ENCODE results near the gene LARP1.
A peak's percentile ranks its signal among the peaks of the same experiment; 100 is the strongest.

Gene LARP1

DNA sequence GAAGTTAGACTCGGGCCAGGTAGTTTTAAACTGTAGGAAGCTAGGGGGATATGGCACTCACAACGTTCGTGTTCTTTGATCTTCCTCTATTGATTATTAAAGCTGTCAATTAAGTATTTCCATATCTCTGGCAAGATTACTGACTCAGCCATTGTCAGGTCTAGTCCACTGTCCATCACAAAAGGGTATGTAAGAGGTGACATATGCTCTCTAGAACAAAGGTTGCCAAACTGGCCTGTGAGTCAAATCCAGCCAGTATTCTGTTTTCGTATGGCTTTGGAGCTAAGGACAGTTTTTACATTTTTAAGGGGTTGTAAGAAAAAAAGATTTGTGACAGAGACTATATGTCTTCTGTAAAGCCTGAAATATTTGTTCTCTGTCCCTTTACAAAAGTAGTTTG is 51.0 kb downstream of the LARP1 start:
- H3K36me3 ChIP-seq (ENCODE audit: control insufficient read depth, insufficient read depth, low read length) = peaks cover 55% of the 10 kb centered on the region
- H3K27me3 ChIP-seq (ENCODE audit: control insufficient read depth, insufficient read depth, low read length, poor library complexity, severe bottlenecking) = no peaks in the 10 kb centered on the region
- H3K27ac ChIP-seq (ENCODE audit: insufficient read depth, low read depth, low read length, poor library complexity, severe bottlenecking) = no peak overlapping the region
- 96 to 99% methylated on average over 4 of the region's 4 CpGs for WGBS, 2 experiments
- no peak overlapping the region for H3K4me3 ChIP-seq (ENCODE audit: insufficient read depth, low read depth, low read length)
- no peaks in the 10 kb centered on the region for H3K9me3 ChIP-seq (ENCODE audit: control insufficient read depth, low read length)
- no peaks in the 10 kb centered on the region for H3K4me1 ChIP-seq (ENCODE audit: control insufficient read depth, insufficient read depth, low read length)

DNA sequence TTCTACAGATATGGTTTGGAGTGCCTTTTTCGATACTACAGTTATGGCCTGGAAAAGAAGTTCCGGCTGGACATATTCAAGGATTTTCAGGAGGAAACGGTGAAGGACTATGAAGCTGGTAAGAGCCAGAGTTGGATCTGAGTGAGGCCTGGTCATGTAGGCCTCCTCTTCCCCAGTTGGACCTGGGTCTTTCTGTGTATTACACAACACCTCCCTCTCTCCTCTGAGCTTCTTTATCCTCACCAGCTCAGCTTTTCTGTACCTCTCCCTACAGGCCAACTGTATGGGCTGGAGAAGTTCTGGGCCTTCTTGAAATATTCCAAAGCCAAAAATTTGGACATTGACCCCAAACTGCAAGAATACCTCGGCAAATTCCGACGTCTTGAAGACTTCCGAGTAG is 56.1 kb downstream of the LARP1 start:
- 95% methylated on average over 7 of the region's 7 CpGs for WGBS, 2 experiments
- Histone ChIP-seq H3K9me3 (ENCODE audit: control insufficient read depth, low read length) (no peaks in the 10 kb centered on the region), H3K27ac (ENCODE audit: insufficient read depth, low read depth, low read length, poor library complexity, severe bottlenecking) (no peak overlapping the region), H3K36me3 (ENCODE audit: control insufficient read depth, insufficient read depth, low read length) (peaks cover 46% of the 10 kb centered on the region), H3K27me3 (ENCODE audit: control insufficient read depth, insufficient read depth, low read length, poor library complexity, severe bottlenecking) (no peaks in the 10 kb centered on the region), H3K4me3 (ENCODE audit: insufficient read depth, low read depth, low read length) (no peak overlapping the region), H3K4me1 (ENCODE audit: control insufficient read depth, insufficient read depth, low read length) (no peaks in the 10 kb centered on the region)

DNA sequence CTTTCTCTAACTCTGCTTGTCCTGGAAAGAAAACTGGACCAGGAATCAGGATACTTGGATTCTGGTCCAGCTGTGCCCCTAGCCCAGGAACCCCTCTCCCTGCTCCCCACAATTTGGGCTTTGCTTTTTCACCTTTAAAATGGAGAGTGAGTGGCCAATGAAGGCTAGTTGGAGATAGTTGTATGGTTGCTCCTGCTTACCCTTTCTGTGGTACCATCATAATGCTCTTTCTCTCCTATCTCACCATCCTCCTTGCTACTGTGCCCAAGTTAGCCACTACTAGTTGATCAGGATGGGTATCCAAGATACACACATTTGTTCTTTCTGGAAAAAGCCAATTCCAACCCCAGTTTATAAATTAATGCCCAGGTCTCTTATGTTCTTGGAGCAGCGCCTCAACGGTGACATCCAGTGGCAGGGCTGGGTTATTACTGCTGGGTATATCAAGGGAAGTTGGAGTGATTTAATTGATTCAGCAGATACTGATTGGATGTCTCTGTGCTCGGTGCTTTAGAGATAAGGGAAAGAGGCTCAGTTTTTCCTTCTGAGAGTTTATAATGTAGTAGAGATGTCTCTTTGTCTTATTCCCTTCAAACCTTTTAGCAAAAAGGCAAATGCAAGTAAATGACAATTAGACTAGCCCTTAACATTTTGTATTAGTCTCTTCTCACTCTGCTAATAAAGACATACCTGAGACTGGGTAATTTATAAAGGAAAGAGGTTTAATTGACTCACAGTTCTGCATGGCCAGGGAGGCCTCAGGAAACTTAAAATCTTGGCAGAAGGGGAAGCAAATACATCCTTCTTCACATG is 56.7 kb downstream of the LARP1 start:
- Histone ChIP-seq H3K27me3 (ENCODE audit: control insufficient read depth, insufficient read depth, low read length, poor library complexity, severe bottlenecking) (no peaks in the 10 kb centered on the region), H3K4me1 (ENCODE audit: control insufficient read depth, insufficient read depth, low read length) (peaks cover 4% of the 10 kb centered on the region), H3K36me3 (ENCODE audit: control insufficient read depth, insufficient read depth, low read length) (peaks cover 49% of the 10 kb centered on the region), H3K9me3 (ENCODE audit: control insufficient read depth, low read length) (no peaks in the 10 kb centered on the region), H3K27ac (ENCODE audit: insufficient read depth, low read depth, low read length, poor library complexity, severe bottlenecking) (peak overlapping the region; percentile 4), H3K4me3 (ENCODE audit: insufficient read depth, low read depth, low read length) (no peak overlapping the region)
- 76 to 83% methylated on average over 3 of the region's 3 CpGs for WGBS, 2 experiments

DNA sequence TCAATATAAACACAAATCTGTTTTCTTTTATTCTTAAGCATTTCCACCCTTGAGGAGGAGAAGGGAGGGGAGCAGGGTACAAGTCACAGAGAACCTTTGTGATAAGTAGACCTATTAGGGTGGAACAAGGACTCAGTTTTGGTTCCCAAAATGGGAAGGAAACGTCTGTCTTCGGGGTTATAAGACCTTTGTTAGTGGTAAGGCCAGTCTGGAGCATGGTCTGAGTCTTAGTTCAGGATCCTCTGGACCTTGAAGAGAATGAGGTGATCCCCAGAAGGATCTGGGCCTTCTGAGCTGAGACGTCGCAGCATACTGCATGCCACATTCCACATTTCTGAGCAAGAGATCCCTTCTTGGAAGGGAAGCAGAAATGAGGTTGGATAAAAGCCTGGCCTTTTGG is 58.0 kb downstream of the LARP1 start:
- Histone ChIP-seq H3K36me3 (ENCODE audit: control insufficient read depth, insufficient read depth, low read length) (peaks cover 47% of the 10 kb centered on the region), H3K4me1 (ENCODE audit: control insufficient read depth, insufficient read depth, low read length) (peaks cover 5% of the 10 kb centered on the region), H3K27me3 (ENCODE audit: control insufficient read depth, insufficient read depth, low read length, poor library complexity, severe bottlenecking) (no peaks in the 10 kb centered on the region), H3K9me3 (ENCODE audit: control insufficient read depth, low read length) (no peaks in the 10 kb centered on the region), H3K4me3 (ENCODE audit: insufficient read depth, low read depth, low read length) (no peak overlapping the region), H3K27ac (ENCODE audit: insufficient read depth, low read depth, low read length, poor library complexity, severe bottlenecking) (no peak overlapping the region)
- WGBS, 2 experiments = 93 to 97% methylated on average over 4 of the region's 4 CpGs

DNA sequence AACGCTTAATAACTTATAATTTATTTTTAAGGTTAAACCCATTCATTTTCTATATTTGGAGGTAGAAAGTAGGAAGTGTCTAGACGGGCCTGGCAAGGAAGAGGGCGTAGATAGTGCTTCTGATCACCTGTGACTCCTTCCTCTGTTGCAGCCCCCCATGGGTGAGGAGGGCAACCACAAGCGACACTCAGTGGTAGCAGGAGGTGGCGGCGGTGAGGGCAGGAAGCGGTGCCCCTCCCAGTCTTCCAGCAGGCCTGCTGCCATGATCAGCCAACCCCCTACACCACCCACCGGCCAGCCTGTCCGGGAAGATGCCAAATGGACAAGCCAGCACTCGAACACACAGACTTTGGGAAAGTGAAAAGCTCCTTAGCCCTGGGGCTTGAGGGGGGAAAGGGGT is 58.6 kb downstream of the LARP1 start:
- Histone ChIP-seq H3K9me3 (ENCODE audit: control insufficient read depth, low read length) (no peaks in the 10 kb centered on the region), H3K27ac (ENCODE audit: insufficient read depth, low read depth, low read length, poor library complexity, severe bottlenecking) (no peak overlapping the region), H3K4me1 (ENCODE audit: control insufficient read depth, insufficient read depth, low read length) (peaks cover 5% of the 10 kb centered on the region), H3K36me3 (ENCODE audit: control insufficient read depth, insufficient read depth, low read length) (peaks cover 42% of the 10 kb centered on the region), H3K4me3 (ENCODE audit: insufficient read depth, low read depth, low read length) (no peak overlapping the region), H3K27me3 (ENCODE audit: control insufficient read depth, insufficient read depth, low read length, poor library complexity, severe bottlenecking) (no peaks in the 10 kb centered on the region)
- WGBS, 2 experiments = 94 to 96% methylated on average over 9 of the region's 10 CpGs

DNA sequence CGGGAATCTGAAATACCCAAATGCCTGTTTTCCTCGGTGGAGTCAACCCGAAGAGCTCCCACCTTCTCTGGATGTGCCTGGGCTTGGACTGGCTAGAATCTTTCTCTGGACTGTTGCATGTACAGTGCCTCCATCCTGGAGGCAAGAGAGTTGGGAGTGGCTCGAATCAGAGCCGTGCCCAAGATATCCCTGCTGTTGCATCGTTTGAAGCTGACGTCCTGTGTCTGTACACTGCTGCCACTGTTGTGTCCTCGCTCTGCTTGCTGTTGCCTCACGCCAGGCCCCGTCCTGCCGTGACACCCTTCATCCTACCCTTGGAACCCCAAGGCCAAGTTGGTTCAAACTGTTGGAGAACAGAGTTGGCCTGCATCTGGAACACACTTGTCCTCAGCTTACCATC is 59.8 kb downstream of the LARP1 start:
- no peak overlapping the region for H3K27ac ChIP-seq (ENCODE audit: insufficient read depth, low read depth, low read length, poor library complexity, severe bottlenecking)
- WGBS, 2 experiments = 93 to 95% methylated on average over 11 of the region's 11 CpGs
- H3K27me3 ChIP-seq (ENCODE audit: control insufficient read depth, insufficient read depth, low read length, poor library complexity, severe bottlenecking) = no peaks in the 10 kb centered on the region
- no peaks in the 10 kb centered on the region for H3K9me3 ChIP-seq (ENCODE audit: control insufficient read depth, low read length)
- H3K4me1 ChIP-seq (ENCODE audit: control insufficient read depth, insufficient read depth, low read length) = peaks cover 5% of the 10 kb centered on the region
- H3K4me3 ChIP-seq (ENCODE audit: insufficient read depth, low read depth, low read length) = no peak overlapping the region
- peaks cover 42% of the 10 kb centered on the region for H3K36me3 ChIP-seq (ENCODE audit: control insufficient read depth, insufficient read depth, low read length)

DNA sequence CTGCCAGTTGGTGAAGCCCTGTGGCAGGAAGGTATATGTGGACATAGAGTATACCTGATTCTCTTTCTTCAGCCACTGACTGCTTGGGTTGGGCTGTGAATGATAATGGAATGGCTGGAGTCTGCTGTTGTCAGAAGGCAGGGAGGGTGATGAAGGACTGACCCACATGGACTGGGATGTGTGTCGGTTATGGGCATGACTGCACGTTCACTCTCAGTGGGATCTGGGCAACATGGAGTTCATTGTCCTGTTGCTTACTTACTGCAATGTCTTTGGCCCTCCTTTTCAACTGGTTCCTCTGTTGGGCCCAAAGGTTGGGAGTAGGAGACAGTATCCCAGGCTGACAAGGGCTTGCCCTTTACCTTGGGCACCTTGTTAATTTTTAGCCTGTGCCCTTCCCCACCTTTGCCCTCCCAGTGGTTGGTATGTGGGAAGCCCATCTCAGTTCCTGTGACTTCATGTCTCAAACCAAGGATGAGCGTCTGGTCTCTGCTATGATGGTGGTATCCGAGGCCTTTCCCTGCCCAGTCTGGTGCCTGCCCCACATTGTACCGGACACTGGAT is 60.6 kb downstream of the LARP1 start:
- no peak overlapping the region for H3K4me3 ChIP-seq (ENCODE audit: insufficient read depth, low read depth, low read length)
- peaks cover 42% of the 10 kb centered on the region for H3K36me3 ChIP-seq (ENCODE audit: control insufficient read depth, insufficient read depth, low read length)
- H3K27me3 ChIP-seq (ENCODE audit: control insufficient read depth, insufficient read depth, low read length, poor library complexity, severe bottlenecking) = no peaks in the 10 kb centered on the region
- H3K27ac ChIP-seq (ENCODE audit: insufficient read depth, low read depth, low read length, poor library complexity, severe bottlenecking) = no peak overlapping the region
- WGBS, 2 experiments = 94 to 99% methylated on average over 5 of the region's 5 CpGs
- peaks cover 5% of the 10 kb centered on the region for H3K4me1 ChIP-seq (ENCODE audit: control insufficient read depth, insufficient read depth, low read length)
- H3K9me3 ChIP-seq (ENCODE audit: control insufficient read depth, low read length) = no peaks in the 10 kb centered on the region

DNA sequence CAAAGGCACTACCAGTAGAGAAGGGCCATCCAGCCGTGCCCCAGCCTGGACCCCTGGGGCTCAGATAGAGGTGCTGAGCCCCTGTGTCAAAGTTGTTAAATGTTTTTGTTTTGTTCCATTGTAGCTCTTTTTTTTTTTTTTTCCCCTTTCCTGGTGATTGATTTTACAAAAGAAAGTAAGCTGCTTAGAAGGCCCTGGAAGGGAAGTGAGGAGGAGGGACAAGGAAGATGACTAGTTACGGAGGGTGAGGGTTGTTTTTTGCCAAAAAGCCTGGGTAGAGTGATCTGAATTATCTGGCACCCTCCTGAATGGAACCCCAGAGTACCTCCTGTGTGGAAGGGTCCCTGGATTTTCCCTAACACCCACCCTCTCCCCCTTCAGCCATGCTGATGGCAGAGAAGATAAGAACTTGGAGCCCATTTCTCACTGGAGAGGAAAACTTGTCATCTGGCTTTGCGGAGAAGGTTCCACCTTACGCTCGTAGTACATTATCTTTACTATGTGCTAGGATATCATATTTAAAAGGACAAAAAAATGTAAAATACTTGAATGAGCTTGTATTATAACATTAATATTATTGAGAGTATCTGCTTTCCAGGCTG is 61.8 kb downstream of the LARP1 start:
- WGBS, 2 experiments = 86 to 92% methylated on average over 3 to 4 of the region's 5 CpGs
- Histone ChIP-seq H3K9me3 (ENCODE audit: control insufficient read depth, low read length) (no peaks in the 10 kb centered on the region), H3K4me3 (ENCODE audit: insufficient read depth, low read depth, low read length) (no peak overlapping the region), H3K36me3 (ENCODE audit: control insufficient read depth, insufficient read depth, low read length) (peaks cover 38% of the 10 kb centered on the region), H3K27me3 (ENCODE audit: control insufficient read depth, insufficient read depth, low read length, poor library complexity, severe bottlenecking) (no peaks in the 10 kb centered on the region), H3K4me1 (ENCODE audit: control insufficient read depth, insufficient read depth, low read length) (peaks cover 5% of the 10 kb centered on the region), H3K27ac (ENCODE audit: insufficient read depth, low read depth, low read length, poor library complexity, severe bottlenecking) (peak overlapping the region; percentile 23)

DNA sequence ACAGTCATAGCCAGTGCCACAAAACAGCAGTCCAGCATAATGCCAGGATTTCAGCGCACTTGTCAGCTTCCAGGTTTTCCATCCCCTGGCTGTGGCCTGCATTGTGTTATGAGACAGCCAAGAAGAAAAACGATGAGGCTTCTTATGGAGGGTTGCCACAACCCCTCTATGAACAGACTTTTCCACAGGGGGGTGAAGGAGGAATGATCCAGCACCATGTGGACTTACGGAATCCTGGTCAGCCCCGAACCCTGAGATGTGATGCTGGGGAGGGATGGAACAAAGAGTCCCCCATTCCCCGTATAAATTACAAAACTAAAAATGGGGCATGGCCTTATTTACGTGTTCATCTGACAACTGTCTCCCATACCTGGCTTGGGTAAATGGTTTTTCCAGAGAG is 62.6 kb downstream of the LARP1 start:
- Histone ChIP-seq H3K4me3 (ENCODE audit: insufficient read depth, low read depth, low read length) (no peak overlapping the region), H3K36me3 (ENCODE audit: control insufficient read depth, insufficient read depth, low read length) (peaks cover 38% of the 10 kb centered on the region)

DNA sequence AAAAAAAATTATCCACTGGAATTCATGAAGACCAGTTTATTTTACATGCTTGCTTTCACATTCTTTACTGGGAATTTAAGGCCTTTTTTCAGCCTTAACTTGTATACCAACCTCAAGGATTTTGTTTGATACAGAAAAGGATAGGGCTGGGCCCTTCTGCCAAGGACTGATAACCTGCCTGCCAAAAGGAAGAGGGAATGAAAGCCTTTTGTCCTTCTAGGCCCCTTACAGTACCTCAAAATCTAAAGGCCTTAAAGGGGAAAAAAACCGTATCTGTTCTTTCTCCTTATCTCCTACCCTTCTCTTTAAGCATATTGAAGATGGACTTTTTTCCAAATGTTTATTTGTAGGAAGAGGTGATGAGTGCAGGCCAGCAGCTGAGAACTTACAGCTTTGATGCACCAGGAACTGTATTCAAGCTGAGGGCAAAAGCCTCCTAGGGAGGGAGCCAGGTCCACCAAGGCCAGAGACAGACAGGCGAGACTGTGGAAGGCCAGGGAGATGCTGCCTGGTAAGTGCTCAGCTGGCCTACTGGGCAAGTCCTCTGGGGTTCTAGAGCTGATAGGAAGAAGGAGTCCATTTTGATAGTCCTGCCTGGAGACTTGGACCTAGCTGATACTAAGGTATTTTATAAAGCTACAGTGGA is 63.4 kb downstream of the LARP1 start:
- H3K36me3 ChIP-seq (ENCODE audit: control insufficient read depth, insufficient read depth, low read length) = peaks cover 36% of the 10 kb centered on the region
- WGBS, 2 experiments = 95% methylated on average over 1 to 2 of the region's 2 CpGs

More for the DNA sequence above, 62.6 kb downstream of the LARP1 start:
- Histone ChIP-seq H3K9me3 (ENCODE audit: control insufficient read depth, low read length) (no peaks in the 10 kb centered on the region), H3K4me1 (ENCODE audit: control insufficient read depth, insufficient read depth, low read length) (peaks cover 5% of the 10 kb centered on the region), H3K27me3 (ENCODE audit: control insufficient read depth, insufficient read depth, low read length, poor library complexity, severe bottlenecking) (no peaks in the 10 kb centered on the region), H3K27ac (ENCODE audit: insufficient read depth, low read depth, low read length, poor library complexity, severe bottlenecking) (no peak overlapping the region)
- WGBS, 2 experiments = 93 to 96% methylated on average over 6 of the region's 6 CpGs

More for the DNA sequence above, 63.4 kb downstream of the LARP1 start:
- Histone ChIP-seq H3K27ac (ENCODE audit: insufficient read depth, low read depth, low read length, poor library complexity, severe bottlenecking) (no peak overlapping the region), H3K4me3 (ENCODE audit: insufficient read depth, low read depth, low read length) (no peak overlapping the region), H3K4me1 (ENCODE audit: control insufficient read depth, insufficient read depth, low read length) (peaks cover 5% of the 10 kb centered on the region), H3K9me3 (ENCODE audit: control insufficient read depth, low read length) (no peaks in the 10 kb centered on the region), H3K27me3 (ENCODE audit: control insufficient read depth, insufficient read depth, low read length, poor library complexity, severe bottlenecking) (no peaks in the 10 kb centered on the region)
